ENCODE measurements around the gene HHLA2.
"Not testable (repeated sequence)": the region's sequence is repeated elsewhere in the genome, so short reads cannot be mapped to it uniquely, and the experiment has no call there.

Gene HHLA2

GRCh38 chr3:108296239-108296638, at the start of gene HHLA2:
TSS of gene HHLA2 (plus strand) at chr3:108296548. CDS start at chr3:108351814, 55,266 bp downstream.
- DNase-seq = no peak

GRCh38 chr3:108250626-108251025, 45.7 kb upstream of the HHLA2 start:
- DNase-seq = no peak

- DNase-seq = no peak
These were observed 45.1 kb upstream of the HHLA2 start for GRCh38 chr3:108251265-108251664.

GRCh38 chr3:108251844-108252243, 44.5 kb upstream of the HHLA2 start:
- DNase-seq = no peak

GRCh38 chr3:108255131-108255530, 41.2 kb upstream of the HHLA2 start:
- no peak for DNase-seq

- DNase-seq = not testable (repeated sequence)
These were observed 31.6 kb upstream of the HHLA2 start for GRCh38 chr3:108264534-108265298.

GRCh38 chr3:108268235-108268634, 28.1 kb upstream of the HHLA2 start:
- not testable (repeated sequence) for DNase-seq

- DNase-seq = no peak
These were observed 24.7 kb upstream of the HHLA2 start for GRCh38 chr3:108271626-108272025.

- not testable (repeated sequence) for DNase-seq
These were observed 17.3 kb upstream of the HHLA2 start for GRCh38 chr3:108279066-108279465.

GRCh38 chr3:108280476-108280875, 15.9 kb upstream of the HHLA2 start:
- DNase-seq = no peak

- DNase-seq = no peak
These were observed 14.7 kb upstream of the HHLA2 start for GRCh38 chr3:108281670-108282069.

- no peak for DNase-seq
These were observed 13.3 kb upstream of the HHLA2 start for GRCh38 chr3:108283006-108283405.

- no peak for DNase-seq
These were observed 12.4 kb upstream of the HHLA2 start for GRCh38 chr3:108283989-108284388.

GRCh38 chr3:108285176-108285575, 11.2 kb upstream of the HHLA2 start:
- DNase-seq = no peak

GRCh38 chr3:108287146-108287545, 9.2 kb upstream of the HHLA2 start:
- no peak for DNase-seq

- not testable (repeated sequence) for DNase-seq
These were observed 8.2 kb upstream of the HHLA2 start for GRCh38 chr3:108288193-108288592.

GRCh38 chr3:108289159-108289558, 7.2 kb upstream of the HHLA2 start:
- DNase-seq = no peak

- no peak for DNase-seq
These were observed 3.9 kb upstream of the HHLA2 start for GRCh38 chr3:108292450-108292849.

- no peak for DNase-seq
These were observed 3.4 kb upstream of the HHLA2 start for GRCh38 chr3:108292905-108293328.

- no peak for DNase-seq
These were observed 2.5 kb upstream of the HHLA2 start for GRCh38 chr3:108293858-108294257.

- DNase-seq = no peak
These were observed 750 bp upstream of the HHLA2 start for GRCh38 chr3:108295421-108296175.

- DNase-seq = no peak
These were observed 1.3 kb downstream of the HHLA2 start for GRCh38 chr3:108297647-108298046.

- no peak for DNase-seq
These were observed 1.7 kb downstream of the HHLA2 start for GRCh38 chr3:108298056-108298455.

Data from NCI-H510A treated with DMSO at 0.1 percent for 48 hours (cell line).